Lung microvascular endothelial cell (primary cell): ENCODE results near the gene ID4. TPM values are rescaled to one million over a fixed set of nuclear protein-coding genes. Genes with fewer than 3 reads are reported as not detected.

Experiments used
- DNase-seq, 2 donors: peaks; one replicate each; pipeline versions ENCODE4 v3.0.0 to v3.0.0-alpha.2; 2010; ENCODE audit warnings: low read depth in 2 of 2
- total RNA-seq: library from RNA; depleted of rRNA; stranded (reverse); fragments of >200 nt; gene quantifications from 2 replicates; pipeline ENCODE4 v1.2.1, GENCODE V29; 2014

The ID4 gene
- total RNA-seq, 1 donor from 2014 or later = 0.60 TPM

DNA sequence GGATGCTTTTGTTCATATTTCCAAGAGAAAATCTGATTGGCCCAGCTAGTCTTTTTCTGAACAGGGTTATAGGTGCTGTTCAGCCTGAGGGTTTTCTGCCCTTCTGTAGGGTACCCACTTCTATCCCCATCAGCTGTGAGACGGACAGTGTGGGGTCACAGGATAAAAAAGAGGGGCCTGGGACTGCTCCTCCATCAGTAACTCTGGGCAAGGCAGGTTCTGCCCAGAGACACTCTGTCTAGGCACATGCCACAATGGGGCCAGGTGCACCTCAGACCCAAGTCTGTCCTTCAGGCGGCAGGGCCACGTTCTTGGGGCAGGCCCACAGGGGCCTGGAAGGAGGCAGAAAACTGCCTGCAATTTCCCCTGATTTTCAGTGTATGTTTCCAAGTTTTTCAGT is 20.0 kb downstream of the ID4 start:
- no peak for DNase-seq

DNA sequence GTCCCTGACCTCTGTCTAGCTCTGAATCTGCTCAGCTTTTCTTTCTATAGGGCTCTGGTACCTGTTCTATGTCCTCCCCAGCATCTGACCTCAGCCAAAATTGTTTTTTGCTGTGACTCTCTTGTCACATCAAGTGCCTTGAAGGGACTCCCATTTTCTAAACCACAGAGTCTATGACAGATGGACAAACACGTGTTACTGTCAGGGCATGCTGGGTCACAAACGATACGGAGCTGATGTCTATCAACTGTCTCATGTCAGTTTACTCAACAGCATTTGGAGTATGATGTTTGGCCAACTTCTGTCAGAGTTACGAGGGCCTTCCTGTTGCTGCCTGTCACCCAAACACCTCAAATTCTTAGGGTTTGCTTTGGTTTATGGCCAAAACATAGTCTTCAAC is 20.5 kb downstream of the ID4 start:
- DNase-seq = no peak

DNA sequence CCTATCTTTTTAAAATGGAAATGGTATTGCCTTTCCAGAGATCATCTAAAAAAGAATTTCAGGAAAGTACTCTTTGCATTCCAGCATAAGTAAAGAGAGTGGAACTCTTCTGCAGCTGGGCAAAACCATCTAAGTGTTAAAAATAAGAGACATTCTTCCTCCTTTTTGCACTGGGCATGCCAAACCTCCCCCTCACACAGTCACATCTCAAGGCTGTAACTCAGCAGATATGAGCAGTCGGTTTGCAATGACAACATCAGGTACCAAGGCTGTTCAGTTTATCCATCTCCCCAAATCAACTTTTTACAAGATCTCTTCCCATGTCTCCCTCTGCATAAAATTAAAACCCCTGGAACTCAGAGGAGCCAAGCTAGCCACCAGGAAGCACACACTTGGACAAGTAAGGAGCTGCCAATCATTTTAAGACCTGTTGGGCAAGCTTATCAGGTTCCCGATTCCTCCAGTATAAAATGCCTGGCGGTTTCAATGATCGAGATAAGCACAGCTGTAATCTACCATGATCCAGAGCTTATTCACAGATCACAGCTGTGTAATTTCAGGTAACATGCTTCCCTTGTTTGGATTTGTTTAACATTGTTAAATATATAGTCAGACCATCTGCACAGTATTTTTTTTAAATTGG is 23.2 kb downstream of the ID4 start:
- DNase-seq = no peak

DNA sequence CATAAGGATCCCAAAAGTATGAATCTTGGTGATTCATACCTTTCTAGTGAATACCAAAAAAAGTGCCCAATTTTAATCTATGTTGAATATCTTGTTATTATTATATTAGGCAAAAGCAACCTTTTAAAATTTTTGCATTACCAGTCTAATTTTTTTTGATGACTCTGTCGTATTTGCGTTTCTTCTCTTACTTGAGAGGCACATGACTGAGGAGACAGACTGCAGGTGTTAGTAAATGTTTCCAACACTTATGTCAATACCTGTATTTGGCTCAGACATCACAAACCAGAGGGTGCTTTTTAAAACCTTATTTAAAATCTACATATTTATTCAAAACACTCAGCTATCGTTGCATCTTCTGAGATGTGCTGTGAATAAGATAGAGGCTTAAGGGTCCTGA is 27.1 kb downstream of the ID4 start:
- DNase-seq = no peak

DNA sequence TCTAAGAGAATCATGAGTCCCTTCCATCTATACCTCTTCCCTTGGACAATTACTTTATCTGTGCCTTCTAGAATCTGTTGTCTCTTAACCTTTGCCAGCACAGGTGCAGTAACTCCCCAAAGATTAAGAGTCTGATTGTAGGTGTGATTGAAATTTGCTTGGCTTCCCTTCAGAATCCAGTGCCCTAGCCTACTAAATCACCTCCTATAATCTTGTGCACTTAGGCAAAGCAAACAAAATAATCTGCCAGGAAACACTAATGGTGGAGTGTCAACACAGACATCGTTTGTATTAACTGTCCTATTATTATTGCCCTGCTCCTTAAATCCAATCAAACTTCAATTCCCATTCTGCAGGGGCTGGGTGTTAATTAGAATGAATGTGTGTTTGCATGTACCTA is 28.0 kb downstream of the ID4 start:
- DNase-seq = no peak

DNA sequence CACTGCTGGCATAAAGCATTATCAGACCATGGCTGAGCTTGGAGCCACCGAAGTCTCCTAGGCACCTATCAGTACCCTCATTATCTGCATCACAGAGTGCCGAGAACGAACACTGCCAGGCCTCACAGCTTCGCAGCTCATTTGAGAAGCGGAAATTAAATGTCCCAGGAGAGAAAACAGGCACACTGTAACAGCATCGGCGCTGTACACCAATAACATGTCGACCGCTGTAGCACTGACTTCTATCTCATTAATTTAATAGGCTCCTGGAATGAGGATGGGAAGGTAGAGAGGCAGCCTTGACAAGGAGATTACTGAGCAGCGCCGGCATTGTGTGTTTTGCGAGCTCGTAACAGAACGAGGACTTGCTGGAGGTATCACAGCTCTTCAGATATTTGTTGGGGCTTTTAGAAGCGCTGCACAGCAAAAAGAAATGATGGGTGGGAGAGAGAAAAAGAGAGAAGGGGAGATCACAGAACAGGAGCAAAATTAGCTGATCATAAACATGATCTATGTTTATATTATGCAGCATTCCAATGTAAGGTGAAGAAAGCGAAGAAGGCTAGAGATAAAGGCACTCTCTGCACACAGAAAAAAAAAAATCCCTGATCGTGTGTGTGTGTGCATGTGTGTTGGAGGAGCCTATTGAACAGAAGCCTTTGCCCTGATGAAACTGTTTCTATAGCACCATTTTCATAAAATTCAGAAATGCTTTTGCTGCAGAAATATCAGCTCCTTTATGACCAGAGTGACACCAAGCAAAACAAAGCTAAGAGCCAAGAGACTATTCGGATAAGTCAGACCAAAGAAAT is 29.2 kb downstream of the ID4 start:
- no peak for DNase-seq

DNA sequence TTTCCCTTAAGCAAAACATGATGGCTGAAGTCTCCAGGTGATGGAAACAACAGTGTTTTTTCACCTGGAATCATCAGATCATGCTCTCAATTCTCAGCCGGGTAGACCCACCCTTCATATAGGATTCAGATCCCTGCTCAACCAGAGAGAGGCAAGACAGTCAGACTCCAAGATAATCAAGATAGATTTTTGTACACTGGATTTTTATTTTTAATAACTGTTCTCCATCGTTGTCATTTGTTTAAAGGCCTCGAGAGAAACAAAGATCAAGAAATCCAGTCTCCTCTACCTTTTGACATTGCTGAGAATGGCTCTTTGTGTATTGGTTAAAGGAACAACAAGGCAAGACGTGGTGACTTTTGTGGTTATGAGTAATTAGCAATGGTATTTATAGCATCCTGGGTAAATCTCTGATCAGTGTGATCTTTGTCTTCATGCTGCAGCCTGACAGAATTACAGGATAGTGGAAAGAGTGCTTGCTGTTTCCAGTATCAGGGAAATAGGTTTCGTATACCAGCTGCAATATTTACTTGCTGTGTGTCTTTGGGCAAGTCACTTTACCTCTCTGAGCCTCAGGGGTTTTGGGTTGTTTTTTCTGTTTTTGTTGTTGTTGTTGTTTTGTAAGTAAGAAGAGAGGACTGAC is 29.9 kb downstream of the ID4 start:
- no peak for DNase-seq

DNA sequence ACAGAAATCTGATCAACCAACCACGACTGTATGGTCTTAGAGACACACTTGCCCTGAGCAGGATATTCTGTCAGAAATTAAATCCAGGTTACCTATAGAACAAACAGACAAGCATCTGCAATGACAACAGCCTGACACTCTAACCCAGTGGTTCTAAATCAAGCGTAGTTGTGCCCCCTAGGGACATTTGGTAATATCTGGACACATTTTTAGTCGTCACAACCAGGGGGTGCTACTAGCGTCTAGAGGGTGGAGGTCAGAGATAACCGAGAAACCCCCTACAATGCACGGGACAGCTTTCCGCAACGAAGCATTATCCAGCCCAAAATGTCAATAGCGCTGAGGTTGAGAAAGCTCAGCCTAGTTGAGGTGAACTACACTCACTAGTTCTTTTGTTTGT is 32.3 kb downstream of the ID4 start:
- no peak for DNase-seq

DNA sequence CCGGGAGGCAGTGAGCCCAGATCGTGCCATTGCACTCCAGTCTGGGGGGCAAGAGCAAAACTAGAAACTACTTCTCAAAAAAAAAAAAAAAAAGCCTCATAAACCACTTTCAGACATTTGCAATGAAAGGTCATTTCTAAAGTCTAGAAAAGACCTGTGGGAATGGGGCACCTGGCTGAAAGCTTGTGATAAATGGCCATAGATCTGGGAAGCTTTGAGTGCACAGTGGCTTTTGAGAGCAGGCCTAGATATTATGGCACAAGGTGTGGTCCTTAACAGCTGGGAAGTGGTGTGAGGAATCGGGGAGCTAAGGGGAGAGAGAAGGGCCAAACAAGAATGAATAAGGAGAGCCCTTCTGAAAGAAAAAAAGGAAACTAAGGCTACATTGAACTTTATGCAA is 33.2 kb downstream of the ID4 start:
- no peak for DNase-seq

DNA sequence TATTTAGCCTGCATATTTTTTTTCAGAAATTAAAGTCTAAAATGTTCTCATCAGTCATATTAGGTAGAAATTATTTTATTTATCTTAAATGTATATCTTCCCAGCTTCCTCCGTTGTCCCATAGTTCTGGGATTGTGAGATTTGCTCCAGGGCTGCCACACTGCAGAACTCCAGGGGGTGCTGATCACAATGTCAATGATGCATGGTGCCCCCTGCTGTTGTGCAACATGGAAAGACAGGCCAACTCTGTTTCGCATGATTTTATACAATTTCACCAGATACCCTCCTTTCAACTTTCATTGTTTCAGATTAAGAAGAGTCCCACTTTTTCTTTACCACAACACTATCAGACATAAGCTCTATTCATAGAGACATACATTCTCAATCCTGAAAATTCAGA is 35.9 kb downstream of the ID4 start:
- peak in 1 of 2 donors; percentile 0 for DNase-seq

DNA sequence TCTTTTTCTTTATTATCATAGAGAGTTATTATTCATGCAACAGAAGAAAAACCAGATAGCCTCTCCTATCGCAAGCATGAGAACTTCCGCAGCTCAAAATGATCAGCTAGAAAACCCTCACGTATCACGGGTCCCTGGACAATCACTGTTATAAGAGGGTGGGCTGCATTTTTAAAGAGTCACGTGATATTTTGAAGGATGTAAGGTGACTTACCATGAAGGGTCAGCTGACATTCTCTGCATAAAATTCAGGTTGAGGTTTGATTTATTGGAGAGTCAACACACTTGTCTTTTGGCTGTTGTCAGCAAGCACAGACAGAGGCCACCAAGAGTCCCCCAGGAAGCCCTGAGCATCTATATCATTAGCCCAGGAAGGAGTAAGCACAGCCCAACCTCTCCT is 39.5 kb downstream of the ID4 start:
- DNase-seq = no peak

DNA sequence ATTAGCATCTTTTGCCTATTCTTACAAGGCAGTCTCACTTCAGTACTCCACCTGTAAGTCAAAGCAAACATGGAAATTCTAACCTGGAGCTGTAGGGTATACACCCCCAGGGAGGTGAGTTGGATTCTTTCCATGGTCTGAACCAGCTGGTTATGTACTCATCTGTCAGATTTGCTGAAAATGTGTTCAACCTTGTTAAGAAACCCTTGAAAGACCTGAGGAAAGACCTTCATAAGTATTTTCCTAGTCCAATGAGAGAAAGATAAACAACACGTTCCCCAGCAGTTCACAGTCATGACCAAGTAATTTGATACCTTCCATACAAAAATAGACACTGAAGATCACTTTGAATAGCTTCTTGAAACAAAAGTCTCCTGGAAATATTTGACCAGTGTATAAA is 42.5 kb downstream of the ID4 start:
- no peak for DNase-seq

DNA sequence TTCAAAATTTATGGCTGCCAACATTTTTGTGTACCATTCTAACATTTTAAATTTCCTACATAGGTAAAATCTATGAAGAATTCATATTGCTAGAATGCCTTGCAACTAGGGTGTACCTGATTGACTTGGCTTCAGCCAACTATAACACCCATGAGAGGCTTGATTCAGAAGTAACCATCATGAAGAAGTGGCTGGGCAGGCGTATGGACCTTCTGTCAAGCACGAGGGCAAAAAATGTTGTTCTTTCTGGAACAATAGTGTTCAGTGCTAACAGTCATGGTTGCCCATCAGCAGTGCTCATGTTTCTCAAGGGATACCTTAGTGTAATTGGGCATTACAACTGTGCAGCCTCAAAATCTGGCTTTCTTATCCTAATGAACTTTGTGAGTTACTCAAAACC is 42.9 kb downstream of the ID4 start:
- no peak for DNase-seq

DNA sequence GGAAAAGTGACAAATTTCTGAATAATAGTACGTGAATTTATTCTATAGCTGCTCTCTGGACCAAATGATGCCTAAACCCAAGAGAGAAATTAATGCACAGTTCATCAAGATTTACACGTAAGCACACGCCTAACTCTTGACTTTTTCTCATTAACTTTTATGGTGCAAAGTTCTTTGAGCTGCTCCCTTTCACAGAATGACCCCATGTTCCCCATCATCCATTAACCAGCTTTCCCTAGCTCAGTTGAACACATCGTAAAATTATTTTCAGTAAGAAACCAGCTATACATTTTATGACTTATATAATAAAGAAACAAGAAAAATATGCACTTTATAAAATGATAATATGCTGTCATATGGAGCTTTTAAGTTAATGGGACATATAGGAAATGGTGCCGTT is 54.3 kb downstream of the ID4 start:
- DNase-seq = no peak
